Stimulated activated CD4-positive, alpha-beta T cell treated with anti-CD3 and anti-CD28 coated beads, Interleukin-1b, Interleukin-23, amount 100 ng/mL, for 1 hour (primary cell): ENCODE results near the gene ZNG1A.
"Not testable (repeated sequence)": the region's sequence is repeated elsewhere in the genome, so short reads cannot be mapped to it uniquely, and the experiment has no call there.

Experiments used
- DNase-seq, 2 donors: peaks; one replicate each; pipeline ENCODE4 v3.0.0-alpha.2; 2020; ENCODE audit warnings: low read depth in 2 of 2

ZNG1A gene

DNA sequence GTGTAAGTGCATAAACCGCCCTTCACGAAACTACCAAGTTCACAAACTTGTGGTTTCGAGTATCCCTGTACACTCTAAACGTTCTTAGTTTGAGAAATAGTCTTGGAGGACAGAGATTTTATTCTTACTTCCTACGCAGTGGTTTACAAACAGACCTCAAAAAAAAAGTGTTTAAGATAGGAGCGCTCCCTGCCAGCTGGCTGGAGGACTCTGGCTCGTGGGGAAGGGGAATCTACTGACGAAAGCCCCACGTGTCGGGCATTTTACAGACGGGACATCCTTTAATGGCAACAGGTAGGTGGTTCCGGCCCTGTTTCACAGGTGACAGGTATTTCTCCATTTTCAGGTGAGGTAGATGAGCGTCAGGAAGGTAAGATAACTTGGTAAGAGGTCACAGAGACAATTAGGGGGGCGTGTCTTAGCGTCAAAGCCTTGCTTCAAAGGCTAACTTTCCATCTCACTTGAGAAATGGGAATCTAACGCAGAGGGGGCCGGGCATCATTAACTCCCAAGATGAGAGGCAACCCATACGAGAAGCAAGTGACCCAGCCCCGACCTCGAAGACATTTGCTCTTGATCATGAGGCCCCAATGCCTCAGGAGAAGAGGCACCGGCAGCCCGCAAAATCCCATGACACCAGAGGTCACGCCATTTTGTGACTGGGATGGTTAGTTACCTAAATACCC is 573 bp downstream of the ZNG1A start:
- not testable (repeated sequence) for DNase-seq

DNA sequence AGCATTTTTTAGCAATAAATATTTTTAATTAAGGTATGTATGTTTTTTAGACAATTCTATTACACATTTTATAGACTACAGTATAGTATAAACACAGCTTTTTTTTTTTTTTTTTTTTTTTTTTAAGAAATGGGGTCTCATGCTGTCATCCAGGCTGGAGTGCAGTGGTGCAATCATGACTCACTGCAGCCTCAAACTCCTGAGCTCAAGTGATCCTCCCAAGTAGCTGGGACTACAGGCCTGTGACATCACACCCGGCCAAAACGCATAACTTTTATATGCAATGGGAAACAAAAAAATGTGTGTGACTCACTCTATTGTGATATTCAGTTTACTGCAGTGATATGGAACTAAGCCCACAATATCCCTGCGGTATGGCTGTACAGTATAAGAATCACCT is 9.1 kb downstream of the ZNG1A start:
- DNase-seq = not testable (repeated sequence)

DNA sequence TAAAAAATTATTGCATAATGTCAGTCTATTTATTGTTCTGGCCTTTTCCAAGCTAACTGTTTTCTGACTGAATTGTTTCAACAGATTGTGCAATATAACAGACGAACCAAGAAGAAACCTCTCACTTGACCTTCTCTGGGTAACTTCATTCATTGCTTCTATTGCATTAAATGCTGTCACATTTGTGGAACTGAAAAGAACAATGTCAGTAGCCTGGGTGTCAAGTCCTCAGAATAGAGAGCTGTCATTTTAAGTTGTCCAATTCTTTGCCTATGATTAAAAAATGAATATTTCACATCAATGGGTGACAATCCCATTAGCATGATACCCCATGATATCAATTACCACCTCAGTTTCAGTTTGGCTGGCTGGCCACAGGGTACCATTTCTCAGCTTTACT is 19.0 kb downstream of the ZNG1A start:
- DNase-seq = not testable (repeated sequence)

DNA sequence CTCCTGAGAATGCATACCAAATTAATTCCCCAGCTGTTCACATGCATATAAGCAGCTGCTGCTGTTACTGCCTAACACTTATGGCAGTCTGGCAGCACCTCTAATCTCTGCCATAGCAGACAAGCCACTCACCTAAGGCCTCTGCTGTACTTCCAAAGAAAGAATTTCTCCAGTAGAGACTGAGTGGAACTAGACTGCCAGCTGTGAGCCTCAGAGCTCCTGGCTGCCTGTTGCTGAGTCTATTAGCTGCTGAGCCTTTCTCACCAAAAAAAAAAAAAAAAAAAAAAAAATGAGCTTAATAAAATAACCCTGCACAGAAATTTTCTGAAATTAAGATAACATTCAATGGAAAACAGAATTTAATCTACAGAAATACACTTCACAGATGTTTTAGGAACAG is 27.7 kb downstream of the ZNG1A start:
- not testable (repeated sequence) for DNase-seq

DNA sequence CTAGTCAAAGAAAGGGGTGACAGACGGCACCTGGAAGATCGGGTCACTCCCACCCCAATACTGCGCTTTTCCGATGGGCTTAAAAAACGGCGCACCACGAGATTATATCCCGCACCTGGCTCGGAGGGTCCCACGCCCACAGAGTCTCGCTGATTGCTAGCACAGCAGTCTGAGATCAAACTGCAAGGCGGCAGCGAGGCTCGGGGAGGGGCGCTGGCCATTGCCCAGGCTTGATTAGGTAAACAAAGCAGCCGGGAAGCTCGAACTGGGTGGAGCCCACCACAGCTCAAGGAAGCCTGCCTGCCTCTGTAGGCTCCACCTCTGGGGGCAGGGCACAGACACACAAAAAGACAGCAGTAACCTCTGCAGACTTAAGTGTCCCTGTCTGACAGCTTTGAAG is 39.0 kb downstream of the ZNG1A start:
- DNase-seq = not testable (repeated sequence)

DNA sequence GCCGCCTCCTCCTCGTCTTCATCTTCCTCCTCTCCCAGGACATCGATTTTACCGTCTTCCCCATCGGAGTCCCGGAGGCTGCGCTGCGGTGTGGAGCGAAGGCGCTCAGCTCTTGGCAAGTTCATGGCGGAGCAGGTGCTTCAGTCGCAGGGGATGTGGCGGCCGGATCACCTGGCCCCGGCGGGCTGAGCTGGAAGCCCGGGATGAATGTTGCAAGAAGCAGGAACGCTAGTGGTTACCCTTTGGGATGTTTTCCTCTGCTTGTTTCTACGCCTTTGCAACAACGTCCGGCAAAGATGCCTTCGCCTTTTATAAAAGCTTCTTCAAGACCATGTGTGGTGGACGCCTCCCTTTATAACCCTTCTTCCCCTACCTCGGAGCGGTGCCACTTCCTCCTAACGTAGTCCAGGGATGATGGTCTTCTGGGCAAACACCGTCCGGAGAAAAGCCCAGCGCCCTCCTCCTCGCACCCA is 60.8 kb downstream of the ZNG1A start, which contains the start of gene FOXD4:
Gene FOXD4 (minus strand): TSS at position 423 of the 473 bp plus-strand sequence. CDS start 298 bp downstream, at position 125.
- DNase-seq = not testable (repeated sequence)

DNA sequence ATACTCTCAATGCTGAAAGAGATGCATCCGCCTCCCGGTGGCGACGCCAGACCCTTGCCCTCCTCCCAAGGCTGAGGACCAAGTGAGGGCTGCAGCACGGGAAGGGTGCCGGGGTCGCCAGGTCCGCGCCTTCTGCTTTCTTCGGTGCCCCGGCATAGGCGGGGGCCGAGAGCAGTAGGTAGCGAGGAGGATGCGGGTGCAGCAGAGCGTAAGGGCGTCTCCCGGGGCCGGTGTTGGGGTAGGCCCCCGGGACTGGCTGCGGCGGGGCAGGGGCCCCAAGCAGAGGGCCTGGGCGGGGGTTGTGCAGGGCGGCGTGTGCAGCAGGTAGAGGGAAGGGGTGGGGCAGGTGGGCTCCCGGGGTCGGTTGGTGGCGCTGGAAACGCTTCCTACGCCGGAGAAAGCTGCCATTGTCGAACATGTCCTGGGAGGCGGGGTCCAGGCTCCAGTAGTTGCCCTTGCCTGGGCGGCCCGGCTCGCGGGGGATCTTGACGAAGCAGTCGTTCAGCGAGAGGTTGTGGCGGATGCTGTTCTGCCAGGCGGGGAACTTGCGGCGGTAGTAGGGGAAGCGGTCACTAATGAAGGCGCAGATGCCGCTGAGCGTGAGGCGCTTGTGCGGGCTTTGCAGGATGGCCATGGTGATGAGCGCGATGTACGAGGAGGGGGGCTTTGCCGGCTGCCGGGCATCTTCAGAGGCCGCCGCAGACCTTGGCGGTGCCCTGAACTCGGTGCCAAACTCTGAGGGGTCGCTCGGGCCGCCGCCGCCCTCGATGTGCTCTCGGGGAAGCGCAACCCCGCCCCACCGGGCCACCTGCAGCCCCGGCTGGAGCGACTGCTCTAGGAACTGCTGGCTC is 61.5 kb downstream of the ZNG1A start:
- DNase-seq = not testable (repeated sequence)

DNA sequence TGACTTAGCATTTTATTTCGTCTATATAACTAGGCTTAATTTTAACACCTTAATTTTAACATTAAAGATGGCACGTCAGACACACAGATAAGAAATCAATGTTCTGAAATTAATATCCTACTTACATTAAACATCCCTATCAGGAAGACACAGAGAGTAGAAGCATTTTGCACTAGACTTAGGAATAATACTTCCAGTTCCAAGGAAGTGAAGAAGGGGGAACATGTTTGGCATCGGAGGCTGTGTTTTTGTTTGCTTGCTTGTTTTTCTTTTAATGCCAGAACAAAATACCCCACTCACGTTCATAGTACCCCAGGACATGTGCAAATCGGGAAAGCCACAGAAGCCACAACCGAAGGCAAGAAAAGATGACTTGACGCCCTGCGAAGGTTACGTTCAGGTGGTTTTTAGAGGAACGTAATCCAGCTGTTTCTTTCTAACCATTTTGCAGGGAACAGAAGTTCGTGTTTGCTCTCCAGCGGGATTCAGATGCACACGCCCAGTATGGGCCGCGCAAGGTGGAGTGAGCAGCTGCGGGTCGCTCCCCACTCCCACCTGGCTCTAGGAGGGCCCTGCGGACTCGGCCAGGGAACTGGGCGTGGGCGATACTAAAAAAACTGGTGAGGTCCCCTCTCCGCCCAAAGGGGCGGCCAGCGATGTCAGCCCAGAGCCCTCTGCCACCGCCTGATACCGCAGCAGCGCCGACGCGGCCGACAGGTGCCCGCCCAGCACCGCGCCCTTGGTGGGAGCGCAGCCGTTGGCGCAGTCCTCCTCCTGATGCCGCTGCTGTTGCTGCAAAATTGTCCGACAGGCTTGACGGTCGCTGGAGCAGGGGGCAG is 62.4 kb downstream of the ZNG1A start:
- not testable (repeated sequence) for DNase-seq

DNA sequence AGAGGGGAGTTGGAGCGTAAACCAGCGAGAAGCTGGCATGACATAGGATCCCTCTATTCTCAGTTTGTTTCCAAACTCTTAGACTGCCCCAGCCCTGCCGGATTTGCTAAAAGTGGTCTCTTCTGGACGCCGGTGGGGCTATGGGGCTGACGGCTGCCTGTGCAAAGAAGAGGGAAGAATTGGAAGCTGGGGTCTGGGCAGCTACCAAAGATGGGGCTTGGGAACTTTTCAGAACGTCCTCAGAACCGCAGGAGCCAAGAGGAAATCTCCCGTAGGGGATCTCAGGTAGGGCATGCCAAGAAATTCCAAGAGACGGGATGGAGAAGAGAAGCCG is 63.8 kb downstream of the ZNG1A start:
- DNase-seq = not testable (repeated sequence)

DNA sequence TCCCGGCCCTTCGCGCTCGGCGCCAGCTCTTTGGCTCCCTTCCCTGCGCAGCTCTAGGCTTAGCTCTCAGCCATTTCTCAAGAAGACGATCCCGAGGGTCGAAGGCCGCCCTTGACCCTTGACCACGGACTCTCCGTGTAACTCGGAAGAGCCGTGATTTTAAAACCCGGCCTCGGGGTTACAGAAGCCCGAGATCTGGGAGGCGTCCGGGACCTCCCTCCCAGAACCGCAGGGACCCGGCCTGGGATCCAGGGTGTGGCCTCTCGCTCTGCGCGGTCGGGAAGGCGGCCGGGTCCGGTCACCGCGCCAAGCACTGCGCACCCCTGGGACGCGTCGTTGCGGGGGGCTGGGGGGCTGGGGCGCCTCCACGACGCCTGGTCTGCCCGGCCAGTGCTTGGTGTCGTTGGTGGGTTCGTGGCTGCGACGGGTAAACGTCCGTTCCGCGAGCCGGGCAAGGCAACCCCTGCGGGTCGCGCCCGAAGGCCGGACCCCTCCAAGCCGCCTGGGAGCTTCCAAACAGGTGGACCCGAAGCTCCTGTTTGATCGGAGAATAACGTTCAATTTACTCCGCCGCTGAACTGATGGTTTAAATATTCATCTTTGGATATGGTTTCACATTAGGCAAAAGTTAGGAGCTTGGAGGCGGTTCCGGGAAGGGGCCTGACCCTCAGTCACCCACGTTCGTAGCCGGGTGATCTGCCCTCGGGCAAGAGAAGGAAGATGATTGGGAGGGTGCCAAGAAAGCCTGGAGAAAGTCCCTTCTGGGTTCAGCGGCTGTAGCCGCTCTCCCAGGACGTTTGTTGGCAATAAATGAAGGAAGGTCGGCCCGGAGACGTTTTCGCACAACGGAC is 64.4 kb downstream of the ZNG1A start:
- DNase-seq = not testable (repeated sequence)

DNA sequence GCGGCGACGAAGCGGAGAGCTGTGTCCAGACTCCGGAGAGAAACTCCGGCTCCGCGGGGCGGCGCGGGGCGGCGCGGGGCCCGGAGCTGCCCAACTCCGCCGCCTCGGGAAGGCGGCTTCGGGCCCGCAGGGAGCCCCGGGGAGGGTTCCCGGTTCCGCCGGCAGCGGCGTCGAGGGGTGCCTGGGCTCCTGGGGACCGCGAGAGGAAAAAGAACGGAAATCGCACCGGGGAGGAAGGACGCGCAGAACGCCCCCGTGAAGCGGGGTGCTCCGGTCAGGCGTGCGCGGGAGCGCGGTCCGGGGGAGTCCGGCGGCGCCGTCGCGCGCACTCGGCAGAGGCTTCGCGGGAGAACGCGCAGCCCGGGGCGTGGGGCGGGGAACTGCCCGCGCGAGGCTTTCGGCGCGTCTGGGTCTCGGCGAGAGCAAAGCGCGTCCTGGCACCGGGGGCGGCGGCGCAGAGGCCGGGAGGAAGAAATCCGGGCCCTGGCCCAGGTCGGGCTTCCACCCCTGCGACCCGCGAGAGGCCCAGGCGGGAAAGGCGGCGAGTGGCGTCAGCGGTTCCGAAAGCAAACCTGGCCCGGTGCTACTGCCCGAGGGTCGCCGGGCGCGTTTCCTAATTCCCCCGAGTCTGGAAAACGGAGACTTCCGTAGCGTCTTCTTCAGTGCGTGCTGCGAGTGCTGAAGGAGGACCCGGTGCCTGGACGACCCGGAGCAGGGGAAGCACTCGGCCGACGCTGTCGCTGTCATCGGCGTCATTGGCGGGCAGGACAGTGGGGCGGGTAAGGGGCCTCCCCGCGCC is 65.2 kb downstream of the ZNG1A start:
- DNase-seq = not testable (repeated sequence)

DNA sequence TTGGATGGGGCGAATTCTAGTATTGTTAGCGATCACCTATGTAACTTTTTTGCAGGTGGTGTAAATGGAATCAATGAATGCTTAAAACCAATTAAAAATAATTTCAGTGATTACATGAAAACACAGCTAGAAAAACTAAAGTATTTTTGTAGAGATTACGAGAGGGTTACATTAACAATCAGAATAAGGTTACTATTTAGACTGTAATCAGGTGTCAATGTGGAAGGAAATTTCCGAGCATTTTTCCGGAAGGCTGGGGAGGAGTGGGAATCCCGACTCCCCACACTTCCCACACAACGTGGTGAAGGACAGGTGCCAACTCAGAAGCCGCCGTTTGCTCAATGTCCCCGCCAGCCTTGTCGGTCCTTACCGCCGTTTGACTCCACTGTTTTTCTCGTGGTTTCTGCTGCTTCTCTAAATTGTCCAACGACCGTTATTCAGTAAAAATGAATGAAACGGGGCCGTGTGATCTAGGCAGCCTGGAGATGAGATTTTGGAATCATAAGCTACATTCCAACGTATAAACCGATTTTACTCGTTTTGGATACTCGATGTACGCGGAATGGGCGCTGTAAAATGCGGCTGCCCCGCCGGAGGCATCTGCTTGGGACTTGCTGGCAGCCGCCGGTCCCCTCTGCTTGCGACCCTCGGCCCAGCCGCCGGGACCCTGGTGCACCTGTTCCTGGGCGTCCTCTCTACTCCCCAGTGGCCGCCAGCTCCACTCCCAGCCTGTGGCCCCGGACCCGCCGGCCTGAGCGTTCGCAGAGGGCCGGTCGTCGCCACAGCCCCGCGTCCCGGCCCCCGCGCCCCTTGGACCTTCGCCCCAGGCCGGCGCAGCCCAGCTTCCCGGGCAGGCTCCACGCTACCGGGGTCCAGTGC is 66.0 kb downstream of the ZNG1A start:
- not testable (repeated sequence) for DNase-seq

DNA sequence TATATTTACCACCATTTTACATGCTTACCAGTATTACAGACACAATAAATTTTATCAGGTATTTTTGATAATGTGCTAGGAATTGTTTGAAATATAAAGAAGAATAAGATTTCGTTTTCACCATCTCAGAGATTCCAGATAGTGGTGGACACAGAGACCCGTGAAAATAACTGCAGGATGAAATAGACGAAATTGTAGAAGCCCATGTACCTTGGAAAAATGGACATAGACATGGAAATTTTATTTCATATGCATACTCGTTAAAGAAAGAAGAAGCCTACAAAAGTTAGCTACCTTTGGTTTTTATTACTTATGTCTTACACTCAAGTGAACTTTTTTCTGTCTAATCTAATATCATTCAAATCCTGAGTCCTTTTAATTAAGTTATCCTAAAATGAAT is 68.2 kb downstream of the ZNG1A start:
- not testable (repeated sequence) for DNase-seq

DNA sequence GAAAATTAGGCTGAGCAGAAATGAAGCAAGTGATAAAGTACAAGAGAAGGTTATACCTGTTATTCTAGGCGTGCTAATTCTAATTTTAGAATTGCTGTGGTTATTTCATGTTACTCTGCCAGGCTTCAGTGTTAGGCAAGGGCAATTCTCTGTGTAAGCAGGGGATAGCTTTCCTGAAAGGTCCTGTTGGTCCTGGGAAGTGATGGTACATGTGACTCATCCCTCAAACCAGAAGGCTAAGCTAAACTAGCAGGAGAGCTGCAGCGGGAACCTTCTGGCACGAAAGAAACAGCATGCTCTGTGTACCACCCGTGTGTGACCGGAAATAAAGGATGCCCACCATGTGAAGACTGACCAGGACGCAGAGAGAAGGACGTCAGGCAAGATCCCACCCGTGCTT is 69.3 kb downstream of the ZNG1A start:
- DNase-seq = not testable (repeated sequence)

DNA sequence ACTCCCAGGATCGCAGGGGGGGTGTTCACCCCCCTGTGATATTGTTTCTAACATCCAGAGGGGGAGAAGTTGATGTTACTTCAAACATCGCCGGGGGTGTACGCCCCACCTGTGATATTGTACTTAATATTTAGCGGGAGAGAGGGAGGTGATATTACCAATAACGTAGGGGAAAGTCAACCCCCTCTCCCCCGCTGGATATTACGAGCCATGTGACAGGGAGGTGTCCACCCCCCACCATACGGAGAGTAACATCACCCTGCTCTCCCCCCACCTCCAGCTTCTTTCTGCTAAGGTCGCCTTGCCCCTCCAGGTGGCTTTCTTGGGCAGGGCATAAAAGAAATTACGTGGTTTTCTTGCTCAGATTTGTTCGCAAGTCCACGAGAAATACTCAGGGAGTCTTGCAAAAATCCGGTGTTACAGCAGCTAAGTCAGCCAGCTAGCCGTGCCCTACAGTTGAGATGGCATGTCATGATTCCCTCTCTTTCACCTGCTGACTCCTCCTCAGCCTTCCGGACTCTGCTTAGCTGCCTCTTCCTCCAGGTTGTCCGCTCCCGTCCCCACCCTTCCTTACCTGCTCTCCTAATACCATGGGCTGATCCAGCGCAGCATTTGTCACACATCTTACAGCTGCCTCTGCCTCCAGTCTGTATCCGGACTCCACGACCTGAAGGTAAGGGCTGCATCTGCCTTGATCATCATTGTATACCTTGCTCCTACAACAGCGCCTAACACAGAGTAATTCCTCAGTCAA is 69.9 kb downstream of the ZNG1A start:
- DNase-seq = not testable (repeated sequence)

DNA sequence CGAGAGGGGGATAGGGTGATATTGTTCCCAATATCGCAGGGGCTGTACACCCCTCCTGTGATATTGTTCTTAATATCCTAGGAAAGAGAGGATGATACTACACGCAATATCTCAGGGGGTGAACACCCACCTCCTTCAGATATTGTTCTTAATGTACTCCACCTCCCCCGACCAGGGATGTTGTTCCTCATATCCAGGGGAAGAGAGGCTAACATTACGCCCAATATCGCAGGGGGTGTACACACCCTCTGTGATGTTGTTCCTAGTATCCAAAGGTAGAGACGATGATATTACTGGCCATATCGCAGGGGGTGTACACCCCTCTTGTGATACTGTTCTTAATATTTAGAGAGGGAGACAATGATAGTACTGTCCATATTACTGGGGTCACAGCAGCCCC is 72.9 kb downstream of the ZNG1A start:
- DNase-seq = not testable (repeated sequence)

DNA sequence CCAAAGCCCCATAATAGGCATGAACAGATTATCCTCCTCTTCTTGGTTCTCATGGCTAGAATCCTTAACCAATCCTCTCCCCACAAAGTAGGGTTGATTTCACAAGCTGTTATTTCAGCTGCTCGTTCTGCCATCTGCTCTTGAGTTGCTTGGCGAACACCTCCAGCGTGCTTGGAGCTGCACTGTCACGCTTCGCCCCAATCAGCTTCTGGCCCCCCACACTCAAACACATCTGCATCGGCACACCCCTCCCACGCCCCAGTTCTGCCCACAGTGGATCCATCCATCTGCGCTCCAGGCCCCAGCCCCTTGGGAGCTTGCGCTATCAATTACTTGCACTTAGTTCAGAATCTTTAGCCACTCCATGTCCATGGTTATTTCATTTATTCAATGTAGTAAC is 78.4 kb downstream of the ZNG1A start:
- DNase-seq = not testable (repeated sequence)

DNA sequence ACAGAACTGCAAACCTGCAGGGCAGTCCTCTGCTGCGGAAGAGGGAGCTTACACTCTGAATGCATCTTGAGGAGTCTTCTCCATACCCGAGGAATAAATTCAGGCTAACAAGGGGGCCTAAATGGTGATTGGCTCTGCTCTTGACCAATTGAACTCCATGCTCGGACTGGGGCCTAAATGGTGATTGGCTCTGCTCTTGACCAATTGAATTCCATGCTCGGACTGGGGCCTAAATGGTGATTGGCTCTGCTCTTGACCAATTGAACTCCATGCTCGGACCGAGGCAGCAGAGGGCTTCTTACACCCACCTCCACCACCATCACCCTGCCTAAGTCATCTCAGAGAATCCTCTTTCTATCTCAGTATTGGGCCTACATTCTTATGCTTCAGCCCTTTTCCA is 79.0 kb downstream of the ZNG1A start:
- DNase-seq = not testable (repeated sequence)
